CD4-positive, alpha-beta T cell (primary cell): ENCODE data around the gene MCM9. TPM values are rescaled to one million over a fixed set of nuclear protein-coding genes. Genes with fewer than 3 reads are reported as not detected.

Source experiments
- ATAC-seq: fragments of 200-7000 bp; cut with Tn5 transposase; one replicate; pipeline ENCODE4 v1.10.0; 2022; ENCODE audit warnings: mild to moderate bottlenecking; ENCODE audit not compliant: poor library complexity
- CTCF ChIA-PET: fragments of 350-600 bp; sonication (Branson Sonifier 250); formaldehyde crosslinking; loops from one replicate; lab custom pipeline; 2021; ENCODE audit warnings: antibody characterized with exemption, inconsistent platforms; lab: Charles Lee
- POLR2A ChIA-PET: fragments of 350-600 bp; sonication (Branson Sonifier 250); formaldehyde crosslinking; loops from one replicate; lab custom pipeline; 2021; ENCODE audit warnings: antibody characterized with exemption, inconsistent platforms; lab: Charles Lee
- DNase-seq, 14 experiments: peaks; one replicate each; pipeline ENCODE4 v3.0.0-alpha.2; 2013 to 2020; ENCODE audit warnings: mixed read lengths in 2 of 14
- H3K27ac ChIP-seq, 2 donors: one replicate each; pipeline versions ENCODE4 v1.5.1 to v1.7.0; 2013; ENCODE audit warnings: low read length in 2 of 2, low read depth in 1 of 2, mild to moderate bottlenecking in 1 of 2
- H3K27me3 ChIP-seq, 2 experiments: 1 replicate in 1 of 2; 2 replicates in 1 of 2; pipeline versions ENCODE4 v1.6.1 to v1.7.0; 2013; ENCODE audit warnings: low read length in 2 of 2, control low read depth in 1 of 2, mild to moderate bottlenecking in 1 of 2, moderate library complexity in 1 of 2; ENCODE audit not compliant: insufficient read depth in 2 of 2, control insufficient read depth in 1 of 2
- H3K36me3 ChIP-seq: one replicate; pipeline ENCODE4 v1.6.1; 2013; ENCODE audit warnings: low read length, control low read depth; ENCODE audit not compliant: insufficient read depth
- H3K4me1 ChIP-seq: one replicate; pipeline ENCODE4 v1.6.1; 2013; ENCODE audit warnings: low read length, control low read depth; ENCODE audit not compliant: insufficient read depth
- H3K4me3 ChIP-seq: one replicate; pipeline ENCODE4 v1.5.1; 2013; ENCODE audit warnings: mild to moderate bottlenecking, low read length, moderate library complexity
- H3K9me3 ChIP-seq, 2 experiments: 1 replicate in 1 of 2; 2 replicates in 1 of 2; pipeline versions ENCODE4 v1.6.1 to v1.7.0; 2013; ENCODE audit warnings: low read length in 2 of 2, mild to moderate bottlenecking in 2 of 2, control low read depth in 1 of 2, moderate library complexity in 1 of 2; ENCODE audit not compliant: control insufficient read depth in 1 of 2, insufficient read depth in 1 of 2
- H3K27ac Mint-ChIP-seq: one replicate; pipeline ENCODE4 v1.8.0; 2020; ENCODE audit warnings: mixed read lengths
- H3K27me3 Mint-ChIP-seq: one replicate; pipeline ENCODE4 v1.8.0; 2021; ENCODE audit warnings: mixed read lengths
- H3K36me3 Mint-ChIP-seq: one replicate; pipeline ENCODE4 v1.8.0; 2021; ENCODE audit warnings: low read depth, mixed read lengths
- H3K4me1 Mint-ChIP-seq: one replicate; pipeline ENCODE4 v1.8.0; 2021; ENCODE audit warnings: low read depth, mixed read lengths
- H3K4me3 Mint-ChIP-seq: one replicate; pipeline ENCODE4 v1.8.0; 2020; ENCODE audit warnings: mild to moderate bottlenecking, mixed read lengths
- H3K9me3 Mint-ChIP-seq: one replicate; pipeline ENCODE4 v1.8.0; 2020; ENCODE audit warnings: mixed read lengths
- intact Hi-C, 2 experiments: fragments of 100-400 bp; cut with DNase I in 1 of 2; cut with micrococcal nuclease in 1 of 2; formaldehyde crosslinking; loops; one replicate each; pipeline versions ENCODE4 v1.15.1 to v1.9.0; 2023 to 2025; cut with DNase I, micrococcal nuclease
- total RNA-seq, 174 experiments: library from RNA in 2 of 174; stranded (reverse) in 2 of 174; gene quantifications; one replicate each; pipeline ENCODE4 v1.2.3 and lab custom pipeline; 2021 to 2026
- TF ChIP-seq, protein P1 (sequence below): fragments of 200-600 bp; IDR thresholded peaks from one replicate; pipeline ENCODE4 v1.8.0; 2022; ENCODE audit warnings: antibody characterized with exemption, mild to moderate bottlenecking

The MCM9 gene
- total RNA-seq, 2 experiments from 2014 or later: 25.5 TPM

DNA sequence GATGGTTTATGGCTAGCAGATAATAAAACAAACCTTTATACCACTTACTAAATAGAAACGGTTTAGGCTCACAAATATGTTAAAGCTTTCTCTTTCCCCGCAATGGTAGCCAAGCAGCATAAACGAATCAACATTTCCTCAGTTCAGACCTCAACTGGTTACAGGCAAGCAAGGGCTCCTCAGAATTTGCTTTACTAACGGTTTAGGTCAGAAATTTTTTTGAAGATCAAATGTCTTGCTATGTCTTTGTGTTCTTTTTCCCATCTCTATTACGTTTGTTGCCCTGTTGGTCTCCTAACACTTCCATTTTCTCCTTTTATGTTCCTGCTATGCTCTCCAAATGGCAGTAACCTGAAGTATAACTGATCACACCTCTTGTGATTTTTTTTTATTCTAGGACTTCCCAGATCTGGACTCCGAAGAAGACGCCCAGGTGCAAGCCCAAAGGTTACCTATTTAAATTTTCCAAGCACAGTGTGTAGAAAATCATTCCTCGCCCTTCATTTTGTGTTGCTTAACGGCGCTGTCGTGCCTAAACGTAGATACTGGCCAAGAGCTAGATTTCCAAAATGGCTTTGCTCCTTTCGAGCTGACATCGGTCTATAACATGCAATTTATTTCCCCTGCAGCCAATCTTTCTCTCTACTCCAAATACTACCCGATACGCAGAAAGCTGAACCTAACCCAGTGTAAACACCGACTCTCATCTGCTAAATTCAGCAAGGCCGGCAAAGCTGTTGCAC lies 41.7 kb downstream of the MCM9 start:
- CTCF ChIA-PET: interaction anchor here (0.9 to 3.0 kb wide), 8 partner anchors 11 to 328 kb away, joined by 3 to 8 read pairs (median 4); partner anchors contain the start of gene FAM184A

DNA sequence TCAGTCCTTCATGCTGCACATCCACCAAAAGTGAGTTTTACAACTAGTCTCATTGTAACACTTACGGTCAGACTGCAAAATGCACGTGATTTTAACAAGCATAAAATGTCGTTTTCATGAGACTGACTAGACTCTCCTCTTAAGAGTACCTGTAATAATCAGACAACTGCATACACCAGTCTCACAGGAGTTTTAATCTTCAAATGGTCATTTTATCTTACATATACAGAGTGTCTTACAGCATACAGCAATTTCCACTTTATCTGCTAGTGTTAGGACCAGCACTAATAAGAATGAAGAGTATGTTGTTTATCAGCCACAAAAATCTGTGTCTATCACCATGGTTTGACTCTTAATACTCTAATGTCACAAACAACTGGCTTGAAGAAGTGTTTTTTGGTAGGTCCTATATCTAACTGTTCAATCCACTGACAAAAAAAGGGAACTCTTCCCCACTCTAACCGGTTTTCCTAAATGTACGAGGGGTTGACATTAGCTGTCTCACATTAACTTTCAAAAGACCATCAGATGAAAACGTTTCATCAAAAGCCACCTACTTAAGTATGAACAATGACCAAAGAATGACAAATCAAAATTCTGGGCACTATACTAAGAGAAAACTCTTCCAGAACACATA lies 42.5 kb downstream of the MCM9 start:
- Mint-ChIP-seq H3K4me1 (peaks cover 79% of the 10 kb centered on the region), H3K9me3 (no peaks in the 10 kb centered on the region), H3K27ac (peak overlapping the region; percentile 98), H3K4me3 (peak overlapping the region; percentile 99), H3K27me3 (no peaks in the 10 kb centered on the region), H3K36me3 (peaks cover 24% of the 10 kb centered on the region)
- peak overlapping the region; percentile 94 for H3K4me3 ChIP-seq
- peak overlapping the region; percentile 91 to 92 for H3K27ac ChIP-seq
- H3K4me1 ChIP-seq: peaks cover 30% of the 10 kb centered on the region
- H3K27me3 ChIP-seq: no peaks in the 10 kb centered on the region
- POLR2A ChIA-PET: interaction anchor here (0.9 to 6.9 kb wide), 24 partner anchors 10 to 1290 kb away, joined by 3 to 60 read pairs (median 6); partner anchors contain the start of genes CEP85L, FAM184A, GOPC and MCM9
- no peaks in the 10 kb centered on the region for H3K36me3 ChIP-seq
- TF ChIP-seq, protein P1, sequence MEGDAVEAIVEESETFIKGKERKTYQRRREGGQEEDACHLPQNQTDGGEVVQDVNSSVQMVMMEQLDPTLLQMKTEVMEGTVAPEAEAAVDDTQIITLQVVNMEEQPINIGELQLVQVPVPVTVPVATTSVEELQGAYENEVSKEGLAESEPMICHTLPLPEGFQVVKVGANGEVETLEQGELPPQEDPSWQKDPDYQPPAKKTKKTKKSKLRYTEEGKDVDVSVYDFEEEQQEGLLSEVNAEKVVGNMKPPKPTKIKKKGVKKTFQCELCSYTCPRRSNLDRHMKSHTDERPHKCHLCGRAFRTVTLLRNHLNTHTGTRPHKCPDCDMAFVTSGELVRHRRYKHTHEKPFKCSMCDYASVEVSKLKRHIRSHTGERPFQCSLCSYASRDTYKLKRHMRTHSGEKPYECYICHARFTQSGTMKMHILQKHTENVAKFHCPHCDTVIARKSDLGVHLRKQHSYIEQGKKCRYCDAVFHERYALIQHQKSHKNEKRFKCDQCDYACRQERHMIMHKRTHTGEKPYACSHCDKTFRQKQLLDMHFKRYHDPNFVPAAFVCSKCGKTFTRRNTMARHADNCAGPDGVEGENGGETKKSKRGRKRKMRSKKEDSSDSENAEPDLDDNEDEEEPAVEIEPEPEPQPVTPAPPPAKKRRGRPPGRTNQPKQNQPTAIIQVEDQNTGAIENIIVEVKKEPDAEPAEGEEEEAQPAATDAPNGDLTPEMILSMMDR: no peak
- intact Hi-C loops: loop anchor here (2.0 to 10.0 kb wide), 11 partner anchors 80 to 1218 kb away; partner anchors contain the start of genes CEP85L (in 2 of the 2) and NUS1 (in 1 of the 2)
- H3K9me3 ChIP-seq: no peaks in the 10 kb centered on the region
- DNase-seq (peak in 3 of 14 experiments; percentile 45 to 55 (median 46)), ATAC-seq (no peak)
- CTCF ChIA-PET: interaction anchor here (1.0 to 3.0 kb wide), 4 partner anchors 92 to 327 kb away, joined by 3 to 8 read pairs (median 5); partner anchors contain the start of gene FAM184A

More for the DNA sequence above, 41.7 kb downstream of the MCM9 start:
- TF ChIP-seq, protein P1: no peak
- peak overlapping the region; percentile 91 to 92 for H3K27ac ChIP-seq
- peak; percentile 52 for ATAC-seq
- peaks cover 7% of the 10 kb centered on the region for H3K36me3 ChIP-seq
- no peaks in the 10 kb centered on the region for H3K9me3 ChIP-seq
- Mint-ChIP-seq H3K36me3 (peaks cover 27% of the 10 kb centered on the region), H3K9me3 (no peaks in the 10 kb centered on the region), H3K4me3 (peak overlapping the region; percentile 99), H3K4me1 (peaks cover 81% of the 10 kb centered on the region), H3K27ac (peak overlapping the region; percentile 98), H3K27me3 (no peaks in the 10 kb centered on the region)
- intact Hi-C loops: loop anchor here (2.0 to 10.0 kb wide), 11 partner anchors 81 to 1218 kb away; partner anchors contain the start of genes CEP85L (in 2 of the 2) and NUS1 (in 1 of the 2)
- POLR2A ChIA-PET: interaction anchor here (0.7 to 6.9 kb wide), 37 partner anchors 11 to 1291 kb away, joined by 3 to 60 read pairs (median 5); partner anchors contain the start of genes CEP85L, FAM184A, GOPC and MCM9
- peak overlapping the region; percentile 94 for H3K4me3 ChIP-seq
- H3K4me1 ChIP-seq: peaks cover 30% of the 10 kb centered on the region
- H3K27me3 ChIP-seq: no peaks in the 10 kb centered on the region
- peak in 12 of 14 experiments; percentile 33 to 88 (median 50) for DNase-seq
